Chondrocyte (in vitro differentiated cells): ENCODE measurements around the gene NECTIN4. TPM values are rescaled to one million over a fixed set of nuclear protein-coding genes. Genes with fewer than 3 reads are reported as not detected.
A peak's percentile ranks its signal among the peaks of the same experiment; 100 is the strongest.

ENCODE experiments used
- DNase-seq: peaks from one replicate; pipeline ENCODE4 v3.0.0; 2021; ENCODE audit warnings: mixed read lengths, low spot score
- H3K27ac Mint-ChIP-seq: one replicate; pipeline ENCODE4 v1.8.0; 2021; ENCODE audit warnings: mild to moderate bottlenecking, moderate library complexity, mixed read lengths; ENCODE audit not compliant: unreplicated experiment
- H3K27me3 Mint-ChIP-seq: 2 replicates; pipeline ENCODE4 v1.8.0; 2021; ENCODE audit warnings: low read depth, mixed read lengths
- H3K36me3 Mint-ChIP-seq: 2 replicates; pipeline ENCODE4 v1.8.0; 2021; ENCODE audit warnings: low read depth, mixed read lengths
- H3K4me1 Mint-ChIP-seq: 2 replicates; pipeline ENCODE4 v1.8.0; 2021; ENCODE audit warnings: low read depth, mild to moderate bottlenecking, mixed read lengths
- H3K4me3 Mint-ChIP-seq: one replicate; pipeline ENCODE4 v1.8.0; 2021; ENCODE audit warnings: mild to moderate bottlenecking, moderate library complexity, mixed read lengths; ENCODE audit not compliant: unreplicated experiment
- H3K9me3 Mint-ChIP-seq: 2 replicates; pipeline ENCODE4 v1.8.0; 2021; ENCODE audit warnings: low read depth, mixed read lengths
- CTCF ChIP-seq: fragments of 200-600 bp; sonication (generic); IDR thresholded peaks from 2 replicates; pipeline ENCODE4 v1.5.0; 2021; ENCODE audit warnings: antibody characterized with exemption, mild to moderate bottlenecking, moderate library complexity
- total RNA-seq: library from RNA; stranded (reverse); gene quantifications from 3 replicates; pipeline ENCODE4 v1.2.1, GENCODE V29; 2021

Gene NECTIN4
- total RNA-seq, 1 donor from 2014 or later: 0.12 TPM

GRCh38 chr1:161045736-161046604 is 43.4 kb downstream of the NECTIN4 start, which contains the start of gene USF1:
Gene USF1 (minus strand): TSS chr1:161045977. CDS start chr1:161043275, 2,702 bp downstream.
- H3K4me3 Mint-ChIP-seq: peak within 1 kb of the TSS; percentile 93
- peak; percentile 96 for DNase-seq
- H3K9me3 Mint-ChIP-seq: peaks cover 25% of the 10 kb centered on the region
- no peak for TF ChIP-seq CTCF
- H3K4me1 Mint-ChIP-seq: peaks cover 22% of the 10 kb centered on the region
- peaks cover 25% of the 10 kb centered on the region for H3K36me3 Mint-ChIP-seq
- H3K27ac Mint-ChIP-seq: peak within 1 kb of the TSS; percentile 100
- no peaks in the 10 kb centered on the region for H3K27me3 Mint-ChIP-seq

- Mint-ChIP-seq H3K27me3 (no peaks in the 10 kb centered on the region), H3K36me3 (peaks cover 28% of the 10 kb centered on the region), H3K4me3 (peak overlapping the region; percentile 93), H3K9me3 (peaks cover 25% of the 10 kb centered on the region), H3K4me1 (peaks cover 22% of the 10 kb centered on the region), H3K27ac (peak overlapping the region; percentile 100)
- no peak for TF ChIP-seq CTCF
- DNase-seq: no peak
Measured at GRCh38 chr1:161044908-161045735, 44.2 kb downstream of the NECTIN4 start.

GRCh38 chr1:161044535-161044907 is 44.8 kb downstream of the NECTIN4 start:
- peak overlapping the region; percentile 100 for H3K27ac Mint-ChIP-seq
- peak overlapping the region; percentile 93 for H3K4me3 Mint-ChIP-seq
- TF ChIP-seq CTCF: no peak
- no peak for DNase-seq
- H3K36me3 Mint-ChIP-seq: peaks cover 34% of the 10 kb centered on the region
- no peaks in the 10 kb centered on the region for H3K27me3 Mint-ChIP-seq
- H3K4me1 Mint-ChIP-seq: peaks cover 22% of the 10 kb centered on the region
- peaks cover 25% of the 10 kb centered on the region for H3K9me3 Mint-ChIP-seq

GRCh38 chr1:161039546-161039945 is 49.8 kb downstream of the NECTIN4 start:
- no peak for TF ChIP-seq CTCF
- H3K9me3 Mint-ChIP-seq: no peaks in the 10 kb centered on the region
- no peak for DNase-seq
- peaks cover 6% of the 10 kb centered on the region for H3K4me1 Mint-ChIP-seq
- H3K27ac Mint-ChIP-seq: no peak overlapping the region
- peaks cover 31% of the 10 kb centered on the region for H3K36me3 Mint-ChIP-seq
- H3K4me3 Mint-ChIP-seq: no peak overlapping the region
- H3K27me3 Mint-ChIP-seq: no peaks in the 10 kb centered on the region

GRCh38 chr1:161039154-161039545 is 50.2 kb downstream of the NECTIN4 start:
- DNase-seq: no peak
- no peak for TF ChIP-seq CTCF
- Mint-ChIP-seq H3K9me3 (no peaks in the 10 kb centered on the region), H3K27me3 (no peaks in the 10 kb centered on the region), H3K4me1 (peaks cover 2% of the 10 kb centered on the region), H3K36me3 (peaks cover 31% of the 10 kb centered on the region), H3K4me3 (no peak overlapping the region), H3K27ac (no peak overlapping the region)
